T-helper 2 cell (primary cell): ENCODE results near the gene DIAPH2.

Source experiments
- DNase-seq, 5 experiments: peaks; one replicate each; pipeline versions ENCODE4 v3.0.0 to v3.0.0-alpha.2; 2012 to 2022

The DIAPH2 gene

DNA sequence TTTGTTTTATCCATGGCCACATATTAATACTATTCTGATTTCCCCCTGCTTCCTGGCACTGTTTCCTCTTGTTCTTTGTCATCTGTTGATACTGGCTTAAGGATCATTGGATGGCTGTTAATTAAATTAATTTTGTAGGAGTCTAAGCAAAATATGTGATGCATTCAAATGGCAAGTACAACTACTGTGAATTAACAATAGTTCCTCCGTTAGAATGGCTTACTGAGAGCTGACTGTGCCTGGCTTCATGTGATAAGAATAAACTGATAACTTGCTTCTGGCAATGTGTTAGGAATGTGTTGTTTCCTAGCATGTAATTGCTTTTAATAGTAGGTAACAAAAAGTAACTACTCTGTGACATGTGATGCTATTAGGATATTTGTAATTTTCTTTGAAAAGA lies 297.5 kb downstream of the DIAPH2 start:
- DNase-seq = no peak

DNA sequence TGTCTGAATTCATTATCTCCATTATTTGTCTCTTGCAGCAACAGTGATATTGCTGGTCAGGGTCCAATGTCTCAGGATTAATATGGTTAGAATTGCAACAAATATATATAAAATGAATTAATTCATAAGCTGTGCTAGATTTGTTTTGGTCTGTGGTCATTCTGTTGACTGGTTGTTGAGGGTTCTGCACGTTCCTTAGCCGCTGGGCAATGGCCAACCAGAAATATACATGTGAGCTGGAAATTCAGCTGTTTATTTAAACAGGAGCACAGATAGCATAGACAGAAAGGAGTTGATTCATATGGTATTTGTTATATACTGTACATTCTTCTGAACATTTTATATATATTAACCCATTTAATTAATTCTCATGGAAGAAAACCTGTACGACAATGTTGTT lies 299.9 kb downstream of the DIAPH2 start:
- no peak for DNase-seq

DNA sequence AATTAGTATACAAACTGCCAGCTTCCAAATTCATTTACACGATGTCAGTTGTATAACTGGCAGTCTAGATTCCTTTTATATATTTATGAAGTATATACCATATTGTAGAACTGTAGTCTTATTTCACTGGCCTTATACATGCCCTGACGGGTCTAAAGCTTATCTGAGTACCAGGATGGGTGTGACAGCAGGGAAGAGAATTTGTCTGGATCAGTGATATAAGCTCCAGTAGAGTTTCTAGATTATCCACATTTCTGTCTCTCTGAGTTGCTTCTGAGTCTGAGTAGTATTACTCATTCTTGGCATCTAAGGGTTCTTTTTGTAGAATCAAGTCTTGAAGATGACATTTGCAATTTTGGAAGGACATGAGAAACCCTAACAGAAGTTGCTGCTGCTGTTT lies 300.4 kb downstream of the DIAPH2 start:
- no peak for DNase-seq

DNA sequence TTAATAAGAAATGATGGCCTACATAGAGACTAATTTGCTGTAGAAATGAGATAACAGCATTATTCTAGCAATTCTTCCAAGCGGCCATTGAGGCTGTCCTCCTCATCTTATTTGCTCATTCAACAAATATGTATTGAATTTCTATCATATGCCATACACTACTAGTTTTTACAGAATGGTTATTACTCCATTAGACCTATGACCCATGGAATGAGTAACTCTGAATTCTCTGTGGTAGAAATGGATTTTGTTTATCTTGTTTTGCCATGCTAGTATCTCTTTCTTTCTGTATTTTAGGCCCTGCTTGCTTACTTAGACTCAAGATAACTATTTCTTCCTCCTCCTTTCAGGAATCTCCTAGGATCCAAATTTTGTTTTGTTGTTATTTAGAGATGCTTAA lies 302.6 kb downstream of the DIAPH2 start:
- no peak for DNase-seq

DNA sequence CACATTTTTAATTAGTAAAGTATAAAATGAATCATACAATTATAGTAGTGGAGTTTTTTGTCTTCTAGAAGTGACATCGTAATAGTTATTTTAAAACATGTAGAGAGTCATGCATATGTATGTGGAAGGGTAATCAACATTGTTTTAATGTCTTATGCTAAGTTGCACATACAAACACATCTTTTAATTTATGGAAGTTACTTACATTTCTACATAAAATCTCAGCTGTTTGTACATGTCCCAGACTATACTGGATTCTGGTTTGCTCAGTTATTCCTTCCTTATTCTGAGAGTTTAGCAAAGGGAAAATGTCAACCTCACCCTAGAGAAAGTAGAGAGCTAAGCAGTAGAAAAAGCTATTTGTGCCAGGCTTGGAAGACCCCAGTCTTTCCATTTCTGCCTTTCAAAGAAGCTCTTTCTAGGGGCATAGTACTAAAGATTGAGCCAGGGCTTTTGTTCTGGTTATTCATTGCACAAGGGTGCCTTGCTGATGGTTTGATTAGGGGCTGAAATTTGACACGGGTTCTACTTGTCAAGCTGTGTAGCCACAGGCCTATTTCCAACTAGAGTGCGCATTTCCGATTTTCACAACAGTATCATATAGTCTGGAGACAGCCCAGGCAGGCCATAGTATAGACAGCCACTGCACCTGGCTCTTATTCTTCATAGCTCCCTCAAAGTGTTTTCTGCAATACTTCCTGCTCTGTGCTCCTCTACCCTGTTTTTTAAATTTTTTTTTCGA lies 305.4 kb downstream of the DIAPH2 start:
- no peak for DNase-seq

DNA sequence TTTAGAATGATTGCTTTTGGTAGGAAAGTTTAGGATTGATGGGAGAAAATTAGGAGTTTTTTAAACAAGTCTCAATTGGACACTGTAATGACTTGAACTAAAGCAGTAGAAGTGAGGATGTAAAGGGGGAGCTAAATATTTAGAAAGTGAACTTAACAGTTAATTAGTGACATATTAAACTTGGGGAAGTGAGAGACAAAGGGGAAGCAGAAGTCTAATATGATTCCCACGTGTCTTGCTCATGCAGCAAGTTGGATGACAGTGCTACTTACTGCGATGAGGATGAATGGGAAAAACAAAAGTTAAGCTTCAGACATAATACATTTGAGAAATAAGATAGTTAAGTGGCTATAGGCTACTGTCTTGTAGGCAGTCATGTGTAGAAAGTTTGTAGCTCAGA lies 309.5 kb downstream of the DIAPH2 start:
- no peak for DNase-seq

DNA sequence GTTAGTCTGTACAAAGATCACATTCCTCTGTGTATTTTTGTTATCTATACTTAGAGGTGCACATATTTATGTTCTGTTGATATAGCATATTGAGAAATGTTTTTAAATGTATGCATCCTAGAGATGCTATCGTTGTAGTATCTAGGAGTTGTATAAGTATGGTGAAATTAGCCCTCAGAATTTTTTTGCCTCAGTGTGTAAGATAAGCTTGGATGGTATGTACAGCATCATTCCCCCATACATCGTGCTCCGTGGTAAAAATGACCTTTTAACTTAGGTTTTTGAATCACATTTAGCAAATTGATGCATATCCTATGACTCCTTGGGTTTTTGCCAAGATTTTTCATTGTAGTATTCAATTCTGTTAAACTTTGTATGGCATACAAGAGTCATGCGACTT lies 312.6 kb downstream of the DIAPH2 start:
- DNase-seq = no peak

DNA sequence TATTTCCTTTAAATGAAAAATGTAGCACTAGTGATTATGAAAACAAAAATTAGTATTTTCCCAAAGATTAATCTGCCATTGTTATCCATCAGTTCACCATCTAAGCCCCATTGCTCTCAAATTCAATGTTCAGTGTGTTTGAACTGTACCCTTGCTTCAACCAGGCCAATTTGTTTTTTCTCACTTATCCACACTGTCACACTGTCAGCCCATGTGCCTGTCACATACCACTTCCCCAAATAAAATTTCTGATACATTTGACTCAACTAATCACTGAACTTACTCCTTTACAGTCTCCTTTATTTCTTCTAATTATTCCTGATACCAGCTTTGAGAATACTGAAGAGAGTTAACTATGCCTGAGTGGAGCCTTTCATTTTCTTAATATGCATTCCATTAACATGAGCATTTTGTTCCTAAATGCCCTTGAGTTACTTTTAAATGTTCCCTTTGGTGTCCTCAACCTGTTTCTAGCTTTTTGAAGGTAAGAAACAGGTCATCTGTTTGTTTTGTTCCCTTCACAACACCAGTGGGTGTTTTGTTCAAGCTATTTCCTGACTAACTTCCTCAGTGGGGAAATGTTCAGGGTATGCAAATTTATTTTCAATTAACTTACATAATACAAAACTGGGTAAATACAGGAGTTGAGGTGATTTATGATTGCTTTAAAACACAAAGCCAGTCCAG lies 316.2 kb downstream of the DIAPH2 start:
- no peak for DNase-seq

DNA sequence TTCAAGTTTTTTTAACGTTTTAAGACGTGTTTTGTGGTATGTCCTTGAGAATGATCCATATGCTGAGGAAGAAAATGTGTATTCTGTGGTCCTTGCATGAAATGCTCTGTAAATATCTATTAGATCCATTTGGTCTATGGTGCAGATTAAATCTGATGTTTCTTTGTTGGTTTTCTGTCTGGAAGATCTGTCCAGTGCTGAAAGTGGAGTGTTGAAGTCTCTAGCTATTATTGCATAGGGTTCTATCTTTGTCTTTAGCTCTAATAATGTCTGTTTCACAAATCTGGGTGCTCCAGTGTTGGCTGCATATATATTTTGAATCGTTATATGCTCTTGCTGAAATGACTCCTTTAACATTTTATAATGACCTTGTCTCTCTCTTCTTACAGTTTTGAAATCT lies 321.5 kb downstream of the DIAPH2 start:
- no peak for DNase-seq

DNA sequence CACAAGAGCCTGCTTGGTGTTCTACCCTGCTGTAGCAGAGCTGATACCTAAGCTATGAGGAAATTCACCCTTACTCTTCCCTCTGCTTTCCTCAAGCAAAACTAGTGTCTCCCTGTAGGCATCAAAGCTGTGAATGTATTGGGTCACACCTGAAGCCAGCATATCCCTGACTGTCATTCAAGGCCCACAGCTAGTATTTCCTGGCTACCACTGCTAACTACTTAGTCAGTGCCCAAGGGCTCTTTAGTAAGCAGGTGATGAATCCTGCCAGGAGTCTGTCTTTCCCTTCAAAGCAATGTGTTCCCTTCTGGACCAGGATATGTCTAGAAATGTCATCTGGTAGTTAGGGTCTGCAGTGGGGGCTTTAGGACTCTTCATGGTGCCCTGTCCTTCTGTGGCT lies 324.7 kb downstream of the DIAPH2 start:
- DNase-seq = no peak

DNA sequence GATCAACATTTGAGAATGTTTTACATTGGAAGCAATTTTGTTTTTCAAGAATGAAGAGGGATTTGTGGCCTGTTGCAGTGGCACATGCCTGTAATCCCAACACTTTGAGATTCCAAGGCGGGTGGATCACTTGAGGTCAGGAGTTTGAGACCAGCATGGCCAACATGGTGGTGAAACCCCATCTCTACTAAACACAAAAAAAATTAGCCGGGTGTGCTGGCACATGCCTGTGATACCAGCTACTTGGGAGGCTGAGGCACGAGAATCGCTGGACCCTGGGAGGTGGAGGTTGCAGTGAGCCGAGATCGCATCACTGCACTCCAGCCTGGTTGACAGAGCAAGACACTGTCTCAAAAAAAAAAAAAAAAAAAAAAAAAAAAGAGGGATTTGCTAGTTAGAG lies 326.9 kb downstream of the DIAPH2 start:
- DNase-seq = no peak

DNA sequence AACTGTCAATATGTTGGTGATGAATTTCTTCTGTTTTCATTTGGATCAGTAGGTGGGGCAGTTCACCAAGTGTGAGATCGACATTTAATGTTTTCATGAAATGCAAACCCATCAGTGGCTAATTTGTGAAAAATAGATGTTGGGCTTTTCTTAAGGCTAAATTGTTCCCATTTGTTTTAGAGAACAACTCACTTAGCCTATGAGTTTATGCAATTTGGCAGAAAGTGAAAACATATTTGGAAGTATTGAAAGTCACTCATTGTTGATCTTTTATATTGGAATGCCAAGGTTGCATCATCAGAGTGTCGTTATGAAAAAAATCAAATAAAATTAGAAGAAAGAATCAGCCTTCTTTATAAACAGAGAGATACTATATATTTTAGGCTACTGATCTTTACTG lies 331.5 kb downstream of the DIAPH2 start:
- no peak for DNase-seq

DNA sequence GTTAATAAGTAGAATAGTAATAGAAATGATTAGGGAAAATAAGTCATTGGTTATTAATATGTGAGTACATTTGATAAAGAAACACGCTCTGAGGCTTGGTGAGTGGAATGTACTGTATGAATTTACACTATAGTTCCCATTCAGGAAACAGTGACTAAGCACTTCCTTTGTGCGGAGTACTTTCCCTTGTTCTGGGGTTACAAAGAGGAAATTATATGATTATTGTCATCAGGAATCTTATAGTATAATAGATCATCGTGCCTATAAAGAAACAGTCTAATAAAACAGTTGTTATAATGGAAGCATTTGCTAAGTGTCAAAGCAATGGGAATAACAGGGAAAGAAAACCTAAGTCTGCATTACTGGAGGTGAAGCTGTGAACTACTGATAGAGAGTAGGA lies 337.0 kb downstream of the DIAPH2 start:
- DNase-seq = no peak

DNA sequence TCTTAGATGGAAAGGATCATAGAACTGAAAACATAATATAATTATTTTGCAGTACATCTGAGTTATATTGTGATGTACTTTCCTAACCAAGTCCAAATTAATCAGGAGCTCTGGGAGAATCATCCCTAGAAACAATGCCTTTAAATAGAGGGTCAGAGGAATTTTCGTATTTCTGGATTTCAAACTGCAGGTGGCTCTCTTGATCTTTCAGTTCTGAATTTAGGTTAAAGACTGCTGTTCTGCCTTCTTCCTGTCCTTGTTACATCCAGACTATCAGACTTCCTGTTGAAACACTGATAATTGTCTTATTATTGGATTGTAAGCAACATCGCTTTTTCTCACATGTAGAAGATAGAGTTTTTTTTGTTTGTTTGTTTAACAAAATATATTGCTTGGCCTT lies 341.8 kb downstream of the DIAPH2 start:
- DNase-seq = no peak

DNA sequence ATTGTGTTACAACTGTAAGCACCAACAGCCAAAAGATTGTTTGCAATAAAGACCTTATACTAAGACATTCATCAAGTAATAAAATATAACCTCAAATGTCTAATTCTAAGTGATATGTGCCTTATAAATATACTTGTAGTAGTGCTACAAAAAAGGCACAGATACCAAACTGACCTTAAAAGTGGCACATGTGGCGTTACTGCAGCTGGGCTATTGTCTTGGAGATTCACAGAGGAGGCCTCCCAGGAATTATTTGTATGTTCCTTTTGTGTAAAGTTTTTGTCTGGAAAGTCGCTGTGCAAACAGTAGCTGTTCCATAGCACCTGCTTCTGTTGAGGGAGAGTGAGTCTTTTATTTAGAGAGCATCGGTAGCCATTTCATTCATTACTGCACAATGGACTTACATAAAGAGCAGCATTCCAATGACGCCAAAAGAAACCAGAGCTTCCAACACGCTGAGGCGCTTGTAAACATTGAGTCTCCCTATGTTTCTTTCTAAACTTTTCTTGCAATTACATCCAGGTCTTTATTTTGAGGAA lies 342.8 kb downstream of the DIAPH2 start:
- DNase-seq = no peak

DNA sequence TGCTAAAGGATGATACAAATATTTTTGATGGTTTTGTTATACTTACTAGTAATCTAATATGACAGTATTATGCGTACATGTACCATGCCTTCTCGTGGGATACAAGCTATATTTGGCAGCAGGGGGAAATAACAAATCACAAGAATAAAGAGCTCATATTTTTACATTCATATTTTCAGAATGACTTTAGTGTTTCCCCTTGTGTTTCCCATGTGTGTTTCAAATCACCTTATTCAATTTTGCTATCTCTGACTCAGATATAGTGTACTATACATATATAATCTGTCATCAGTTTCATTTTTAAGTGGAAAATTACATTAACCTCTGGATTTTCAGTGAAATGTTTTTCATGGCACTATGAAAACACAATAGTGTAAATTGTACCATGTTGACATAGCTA lies 345.8 kb downstream of the DIAPH2 start:
- no peak for DNase-seq

DNA sequence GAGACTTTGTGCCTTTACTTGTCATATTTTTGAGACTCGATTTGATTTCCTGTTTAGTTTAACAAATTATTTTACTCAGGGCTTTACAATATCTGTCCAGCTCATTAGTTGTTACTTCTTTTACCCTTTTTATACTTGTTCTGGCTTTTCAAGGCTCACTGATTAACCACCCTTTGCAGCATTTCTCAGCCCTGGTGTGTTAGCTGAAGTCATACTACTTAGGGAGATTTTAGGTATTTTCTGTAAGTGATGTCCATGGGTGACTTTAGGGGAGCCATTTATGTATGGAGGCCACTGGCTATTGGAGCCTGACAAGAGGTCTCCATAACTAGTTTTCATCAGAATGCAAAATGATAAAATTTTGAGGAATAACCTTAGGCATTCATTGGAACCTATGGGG lies 346.3 kb downstream of the DIAPH2 start:
- DNase-seq = no peak

DNA sequence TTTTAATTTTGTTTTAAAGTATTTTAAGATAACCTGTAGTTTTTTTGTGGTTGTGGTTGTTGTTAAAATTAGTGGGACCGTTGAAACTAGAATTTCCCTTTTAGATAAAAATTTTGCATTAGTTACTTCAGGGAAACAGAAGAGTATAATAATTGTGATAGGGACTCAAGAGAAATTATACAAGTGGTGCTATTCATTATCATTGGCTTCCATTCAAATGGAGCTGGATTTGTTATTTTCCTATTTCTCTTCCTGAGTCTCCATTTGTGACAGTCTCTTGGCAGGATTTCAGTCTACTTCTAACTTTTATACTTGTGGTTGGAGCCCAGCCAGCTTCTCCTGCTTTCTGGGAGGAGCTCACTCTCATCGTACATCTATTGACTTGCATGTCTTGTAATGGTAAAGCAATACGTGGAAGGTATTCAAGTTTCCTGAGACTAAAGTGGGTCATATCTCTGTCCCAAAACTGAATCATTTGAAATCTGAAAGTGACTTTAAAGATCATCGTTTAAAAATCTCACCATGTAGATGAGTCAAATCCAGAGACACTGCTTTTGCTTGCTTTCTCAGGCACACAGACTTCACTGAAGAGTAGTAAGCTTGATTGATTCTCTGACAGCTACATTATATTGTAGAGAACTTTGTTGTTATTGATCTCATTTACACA lies 354.9 kb downstream of the DIAPH2 start:
- peak in 1 of 5 experiments; percentile 75 for DNase-seq

DNA sequence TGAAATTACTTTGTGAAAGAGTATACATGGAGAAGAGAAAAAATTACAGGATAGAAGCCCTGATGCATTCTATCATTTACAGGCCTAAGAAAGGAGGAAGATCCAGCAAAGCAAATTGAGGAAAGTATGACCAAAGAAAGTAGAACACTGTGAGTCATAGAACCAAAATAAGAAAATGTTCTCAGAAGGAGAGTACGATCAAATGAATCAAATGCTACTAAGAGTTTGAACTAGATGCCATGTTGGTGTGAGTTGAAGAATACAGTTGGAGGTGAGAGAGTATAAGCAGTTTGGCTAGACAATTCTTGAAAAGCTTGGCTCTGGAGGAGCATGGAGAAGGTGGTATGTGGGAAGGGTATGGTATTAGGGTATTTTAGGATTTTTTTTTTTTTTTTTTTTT lies 360.8 kb downstream of the DIAPH2 start:
- no peak for DNase-seq

DNA sequence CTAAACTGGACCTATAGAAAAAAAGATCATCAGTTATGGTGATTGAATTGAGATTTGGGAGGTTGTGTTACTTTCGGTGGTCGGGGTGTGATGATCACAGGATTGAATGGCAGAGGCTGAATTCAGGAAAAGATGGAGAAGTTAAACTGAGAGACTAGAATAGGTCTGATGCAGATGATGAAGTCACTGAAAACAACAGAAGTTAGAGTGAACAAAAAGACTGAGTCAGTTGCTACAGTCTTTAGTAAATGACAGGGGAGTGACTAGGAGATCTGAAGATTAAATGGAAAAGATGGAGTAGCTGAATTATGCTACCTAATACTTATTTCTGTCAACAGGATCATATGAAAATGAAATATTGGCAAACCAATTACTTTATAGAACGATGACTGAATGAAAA lies 362.2 kb downstream of the DIAPH2 start:
- DNase-seq = no peak

DNA sequence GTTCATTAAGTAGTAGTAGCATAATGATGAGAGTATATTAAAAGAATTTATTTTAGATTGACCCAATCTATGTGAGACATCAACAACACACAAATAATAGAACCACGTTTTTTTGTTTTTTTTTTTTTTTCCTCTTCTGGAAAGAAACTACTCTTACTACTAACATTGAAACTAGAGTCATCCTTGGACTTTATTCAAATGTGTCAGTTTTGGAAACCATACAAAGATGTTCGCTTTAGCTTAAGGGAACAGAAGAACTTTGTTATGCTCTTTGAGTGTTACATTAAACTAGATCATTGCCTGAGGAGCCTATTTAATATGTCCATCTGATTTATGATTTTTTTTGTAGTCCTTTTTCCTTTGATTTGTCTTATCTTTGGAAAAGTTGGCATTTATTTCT lies 365.8 kb downstream of the DIAPH2 start:
- no peak for DNase-seq

DNA sequence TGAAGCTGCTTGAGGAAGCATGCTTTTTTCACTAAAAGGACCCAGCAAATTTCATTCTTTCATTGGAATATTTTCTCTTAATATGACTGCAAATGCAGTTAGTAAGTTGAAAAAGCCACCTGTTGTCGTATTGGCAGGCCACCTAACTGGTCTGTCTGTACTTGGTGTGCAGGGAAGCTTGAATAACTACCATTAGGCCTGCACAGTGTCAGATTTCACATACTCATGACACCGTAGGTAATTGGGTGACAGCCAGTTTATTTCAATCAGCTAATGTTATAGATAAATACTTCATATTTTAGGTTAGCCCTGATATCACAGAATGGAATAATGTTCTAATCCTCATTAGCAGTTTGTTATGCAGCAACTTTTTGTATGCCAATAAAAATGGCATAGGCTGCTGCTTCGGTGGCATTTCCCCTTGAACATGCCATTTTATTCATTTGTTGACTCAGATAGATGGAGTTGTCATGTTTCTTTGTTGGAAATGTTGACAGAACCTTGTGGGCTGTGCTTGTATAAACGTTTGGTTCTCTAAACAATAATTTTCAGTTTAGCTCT lies 372.8 kb downstream of the DIAPH2 start:
- DNase-seq = no peak

DNA sequence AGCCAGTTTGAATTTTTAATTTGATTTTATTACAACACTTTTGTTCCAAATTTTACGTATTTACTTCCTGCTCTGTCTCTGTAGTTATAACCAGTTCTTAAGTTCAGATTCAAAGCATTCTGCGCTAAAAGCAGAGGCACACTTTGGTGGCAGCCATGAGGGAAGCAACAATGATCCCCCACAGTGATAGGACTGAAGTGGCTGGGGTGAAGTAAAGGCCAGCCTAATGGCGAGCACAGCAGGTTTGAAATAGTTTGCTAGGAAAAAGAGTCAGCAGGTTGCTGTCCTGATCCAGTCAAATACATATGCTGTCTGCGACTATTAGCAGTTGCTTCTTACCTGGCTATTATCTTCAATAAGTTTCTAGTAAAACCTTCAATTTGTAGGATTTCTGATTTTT lies 375.4 kb downstream of the DIAPH2 start:
- DNase-seq = no peak

DNA sequence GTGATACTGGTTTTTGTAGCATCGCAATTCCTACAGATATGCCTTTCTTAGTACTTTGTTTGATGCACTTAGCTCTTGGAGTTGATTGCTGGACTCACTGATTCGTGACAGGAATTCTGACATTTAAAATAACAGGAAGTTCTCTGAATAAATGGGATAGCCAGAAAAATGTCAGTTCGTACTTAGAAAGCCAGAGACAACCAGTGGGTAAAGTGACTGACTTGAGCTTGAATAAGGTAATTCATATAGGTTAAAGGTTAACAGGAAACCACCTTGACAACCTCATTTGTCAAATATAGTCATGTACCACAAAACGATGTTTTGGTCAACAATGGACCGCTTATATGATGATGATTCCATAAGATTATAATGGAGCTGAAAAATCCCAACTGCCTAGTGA lies 380.4 kb downstream of the DIAPH2 start:
- no peak for DNase-seq
